KMS-11 (cell line): Measurements from ENCODE around the gene POLDIP2.
A peak's percentile ranks its signal among the peaks of the same experiment; 100 is the strongest.

Experiments
- H2AFZ ChIP-seq: fragments of 200-600 bp; sonication (generic); 2 replicates; pipeline ENCODE4 v1.6.1; 2016; ENCODE audit warnings: antibody characterized with exemption, mixed run types, low read depth
- H3K27ac ChIP-seq: fragments of 200-600 bp; sonication (generic); 2 replicates; pipeline ENCODE4 v1.6.1; 2016; ENCODE audit warnings: mild to moderate bottlenecking, mixed run types
- H3K27me3 ChIP-seq: fragments of 200-600 bp; sonication (generic); 2 replicates; pipeline ENCODE4 v1.6.1; 2017; ENCODE audit warnings: mild to moderate bottlenecking, low read depth, mixed run types, moderate library complexity; ENCODE audit not compliant: insufficient read depth
- H3K36me3 ChIP-seq: fragments of 200-600 bp; sonication (generic); 2 replicates; pipeline ENCODE4 v1.6.1; 2017; ENCODE audit warnings: mild to moderate bottlenecking, mixed run types; ENCODE audit not compliant: insufficient read depth
- H3K4me1 ChIP-seq: fragments of 200-600 bp; sonication (generic); 2 replicates; pipeline ENCODE4 v1.6.1; 2016; ENCODE audit warnings: mild to moderate bottlenecking, low read depth, mixed run types; ENCODE audit not compliant: poor library complexity, severe bottlenecking
- H3K4me2 ChIP-seq: fragments of 200-600 bp; sonication (generic); 2 replicates; pipeline ENCODE4 v1.7.0; 2016; ENCODE audit warnings: mild to moderate bottlenecking, mixed run types
- H3K4me3 ChIP-seq: fragments of 200-600 bp; sonication (generic); IDR thresholded peaks from 2 replicates; pipeline ENCODE4 v1.6.1; 2017; ENCODE audit warnings: low read depth, low read length, mixed read lengths; ENCODE audit not compliant: insufficient read depth
- H3K79me2 ChIP-seq: fragments of 200-600 bp; sonication (generic); 2 replicates; pipeline ENCODE4 v1.6.1; 2016; ENCODE audit warnings: low read depth, mixed run types; ENCODE audit not compliant: insufficient read depth
- H3K9ac ChIP-seq: fragments of 200-600 bp; sonication (generic); 2 replicates; pipeline ENCODE4 v1.6.1; 2016; ENCODE audit warnings: mild to moderate bottlenecking, mixed run types
- H4K20me1 ChIP-seq: fragments of 200-600 bp; sonication (generic); 2 replicates; pipeline ENCODE4 v1.6.1; 2016; ENCODE audit warnings: mild to moderate bottlenecking, mixed run types; ENCODE audit not compliant: insufficient read depth
- CTCF ChIP-seq: fragments of 200-600 bp; sonication (generic); conservative IDR thresholded peaks from 2 replicates; pipeline ENCODE4 v1.6.1; 2017; ENCODE audit warnings: low read depth, mild to moderate bottlenecking, antibody characterized with exemption, low read length, moderate library complexity, mixed read lengths

POLDIP2 gene

GRCh38 chr17:28338056-28338768 lies 19.1 kb downstream of the POLDIP2 start:
- Histone ChIP-seq H3K4me3 (no peak overlapping the region), H3K4me1 (peaks cover 15% of the 10 kb centered on the region), H3K9ac (no peak overlapping the region), H3K4me2 (no peak overlapping the region), H2AFZ (no peak overlapping the region), H4K20me1 (no peaks in the 10 kb centered on the region), H3K36me3 (no peaks in the 10 kb centered on the region), H3K27ac (no peak overlapping the region), H3K27me3 (no peaks in the 10 kb centered on the region), H3K79me2 (no peaks in the 10 kb centered on the region; the same call in 1 of the 2 replicates)
- no peak for TF ChIP-seq CTCF

GRCh38 chr17:28335959-28336871 lies 21.1 kb downstream of the POLDIP2 start:
- peak overlapping the region; percentile 74; the same call in 1 of the 2 replicates for H3K9ac ChIP-seq
- TF ChIP-seq CTCF = no peak
- no peak overlapping the region for H3K27ac ChIP-seq
- H3K4me2 ChIP-seq = peak overlapping the region; percentile 85
- no peaks in the 10 kb centered on the region for H3K27me3 ChIP-seq
- no peak overlapping the region for H3K4me3 ChIP-seq
- peaks cover 15% of the 10 kb centered on the region for H3K4me1 ChIP-seq
- H3K79me2 ChIP-seq = no peaks in the 10 kb centered on the region; the same call in 1 of the 2 replicates
- no peaks in the 10 kb centered on the region for H3K36me3 ChIP-seq
- H2AFZ ChIP-seq = peak overlapping the region; percentile 74
- H4K20me1 ChIP-seq = no peaks in the 10 kb centered on the region

GRCh38 chr17:28335201-28335958 lies 21.9 kb downstream of the POLDIP2 start, which contains the start of the genes IFT20 and TNFAIP1:
IFT20 (minus strand) TSS chr17:28335472; CDS start chr17:28331985, 3,487 bp downstream.
TNFAIP1 (plus strand) TSS chr17:28335761; CDS start chr17:28339522, 3,761 bp downstream.
- no peaks in the 10 kb centered on the region; the same call in 1 of the 2 replicates for H3K79me2 ChIP-seq
- TF ChIP-seq CTCF = no peak
- peak within 1 kb of the TSS; percentile 74 for H3K9ac ChIP-seq
- H4K20me1 ChIP-seq = no peaks in the 10 kb centered on the region
- no peaks in the 10 kb centered on the region for H3K36me3 ChIP-seq
- no peak within 1 kb of the TSS for H3K4me3 ChIP-seq
- peak within 1 kb of the TSS; percentile 77 for H2AFZ ChIP-seq
- no peaks in the 10 kb centered on the region for H3K27me3 ChIP-seq
- H3K27ac ChIP-seq = peak within 1 kb of the TSS; percentile 63
- H3K4me1 ChIP-seq = peaks cover 15% of the 10 kb centered on the region
- peak within 1 kb of the TSS; percentile 91 for H3K4me2 ChIP-seq

- H2AFZ ChIP-seq = peak overlapping the region; percentile 77
- no peak overlapping the region for H3K4me3 ChIP-seq
- peak overlapping the region; percentile 63 for H3K27ac ChIP-seq
- TF ChIP-seq CTCF = no peak
- H4K20me1 ChIP-seq = no peaks in the 10 kb centered on the region
- no peaks in the 10 kb centered on the region for H3K36me3 ChIP-seq
- peaks cover 15% of the 10 kb centered on the region for H3K4me1 ChIP-seq
- H3K9ac ChIP-seq = peak overlapping the region; percentile 74
- peak overlapping the region; percentile 91 for H3K4me2 ChIP-seq
- H3K27me3 ChIP-seq = no peaks in the 10 kb centered on the region
- no peaks in the 10 kb centered on the region; the same call in 1 of the 2 replicates for H3K79me2 ChIP-seq
Observed at GRCh38 chr17:28334666-28335200, 22.6 kb downstream of the POLDIP2 start.
